ENCODE measurements around the gene ADGRB2.

The ADGRB2 gene

GRCh38 chr1:31694964-31695313 is 69.2 kb downstream of the ADGRB2 start:
- DNase-seq = no peak

- no peak for DNase-seq
Observed at GRCh38 chr1:31694069-31694963, 69.8 kb downstream of the ADGRB2 start.

GRCh38 chr1:31693231-31693630 is 70.9 kb downstream of the ADGRB2 start:
- DNase-seq = no peak

- no peak for DNase-seq
Observed at GRCh38 chr1:31691951-31692350, 72.2 kb downstream of the ADGRB2 start.

- DNase-seq = no peak
Observed at GRCh38 chr1:31691446-31691845, 72.7 kb downstream of the ADGRB2 start.

GRCh38 chr1:31690921-31691320 is 73.2 kb downstream of the ADGRB2 start:
- no peak for DNase-seq

GRCh38 chr1:31689854-31690253 is 74.3 kb downstream of the ADGRB2 start:
- DNase-seq = no peak

GRCh38 chr1:31689379-31689778 is 74.8 kb downstream of the ADGRB2 start:
- no peak for DNase-seq

- DNase-seq = no peak
Observed at GRCh38 chr1:31688233-31688918, 75.8 kb downstream of the ADGRB2 start.

- DNase-seq = no peak
Observed at GRCh38 chr1:31687601-31688000, 76.5 kb downstream of the ADGRB2 start.

GRCh38 chr1:31685795-31686194 is 78.3 kb downstream of the ADGRB2 start:
- DNase-seq = no peak

- no peak for DNase-seq
Observed at GRCh38 chr1:31683997-31684396, 80.1 kb downstream of the ADGRB2 start.

GRCh38 chr1:31681415-31681814 is 82.7 kb downstream of the ADGRB2 start:
- no peak for DNase-seq

- DNase-seq = no peak
Observed at GRCh38 chr1:31679676-31680230, 84.4 kb downstream of the ADGRB2 start.

GRCh38 chr1:31679091-31679490 is 85.0 kb downstream of the ADGRB2 start:
- DNase-seq = no peak

- no peak for DNase-seq
Observed at GRCh38 chr1:31678681-31679080, 85.5 kb downstream of the ADGRB2 start.

- DNase-seq = no peak
Observed at GRCh38 chr1:31677949-31678348, 86.2 kb downstream of the ADGRB2 start.

GRCh38 chr1:31677401-31677800 is 86.7 kb downstream of the ADGRB2 start:
- no peak for DNase-seq

All from hematopoietic multipotent progenitor cell treated with erythropoietin and hydrocortisone succinate and interleukin-3 and kit ligand, for 8 days (in vitro differentiated cells).